HepG2 (cell line): ENCODE data around the gene PRKCG. TPM values are rescaled to one million over a fixed set of nuclear protein-coding genes. Genes with fewer than 3 reads are reported as not detected.

ENCODE experiments used
- BATF2 ChIP-seq: sonication (generic); formaldehyde crosslinking; IDR thresholded peaks from 2 replicates; pipeline ENCODE4 v1.8.0; 2022; ENCODE audit warnings: mild to moderate bottlenecking, missing genetic modification reagents, moderate library complexity
- CEBPB ChIP-seq: IDR thresholded peaks from 2 replicates; pipeline ENCODE4 v1.6.1; 2011; ENCODE audit warnings: low read depth, low read length, improper control_type of control experiment, borderline replicate concordance
- HMG20A ChIP-seq: IDR thresholded peaks from 2 replicates; pipeline ENCODE4 v1.6.1; 2016; ENCODE audit warnings: borderline replicate concordance
- KLF12 ChIP-seq: sonication (generic); formaldehyde crosslinking; IDR thresholded peaks from 2 replicates; pipeline ENCODE4 v1.4.0; 2020; ENCODE audit warnings: missing genetic modification reagents, borderline replicate concordance
- KLF6 ChIP-seq: IDR thresholded peaks from 2 replicates; pipeline ENCODE4 v1.8.0; 2016; ENCODE audit warnings: missing biosample characterization, missing genetic modification reagents
- LBX2 ChIP-seq: sonication (generic); formaldehyde crosslinking; IDR thresholded peaks from 2 replicates; pipeline ENCODE4 v1.5.0; 2020; ENCODE audit warnings: missing genetic modification reagents, mild to moderate bottlenecking, borderline replicate concordance
- NONO ChIP-seq, 2 experiments: fragments of 450-650 bp in 1 of 2; sonication (generic) in 1 of 2; formaldehyde crosslinking in 1 of 2; IDR thresholded peaks in 1 of 2; conservative IDR thresholded peaks in 1 of 2; 2 replicates each; pipeline versions ENCODE4 v1.6.1 to v1.8.0; 2017 to 2022; ENCODE audit warnings: mild to moderate bottlenecking in 1 of 2, missing genetic modification reagents in 1 of 2, moderate library complexity in 1 of 2
- NR2C2 ChIP-seq: sonication (generic); formaldehyde crosslinking; IDR thresholded peaks from 2 replicates; pipeline ENCODE4 v1.4.0; 2020; ENCODE audit warnings: missing genetic modification reagents, mild to moderate bottlenecking, moderate library complexity, borderline replicate concordance
- POLR2A ChIP-seq, 2 experiments: IDR thresholded peaks; 2 replicates each; pipeline ENCODE4 v1.6.1; 2011; ENCODE audit warnings: low read depth in 2 of 2, low read length in 2 of 2, mild to moderate bottlenecking in 1 of 2, moderate library complexity in 1 of 2; ENCODE audit not compliant: insufficient read depth in 1 of 2
- PPARG ChIP-seq: conservative IDR thresholded peaks from 2 replicates; pipeline ENCODE4 v1.6.1; 2016; ENCODE audit warnings: missing biosample characterization, missing genetic modification reagents
- RNF2 ChIP-seq: fragments of 450-650 bp; conservative IDR thresholded peaks from 2 replicates; pipeline ENCODE4 v1.6.1; 2016; ENCODE audit warnings: low read depth
- SALL2 ChIP-seq: sonication (generic); formaldehyde crosslinking; IDR thresholded peaks from 2 replicates; pipeline ENCODE4 v1.8.1; 2023; ENCODE audit warnings: mild to moderate bottlenecking, missing genetic modification reagents, inconsistent platforms
- SAP130 ChIP-seq: IDR thresholded peaks from 2 replicates; pipeline ENCODE4 v1.6.1; 2016; ENCODE audit warnings: low read depth
- SOX13 ChIP-seq, 3 experiments: fragments of 450-650 bp in 1 of 3; sonication (generic) in 1 of 3; formaldehyde crosslinking in 1 of 3; IDR thresholded peaks in 2 of 3; conservative IDR thresholded peaks in 1 of 3; 2 replicates each; pipeline versions ENCODE4 v1.5.0 to v1.6.1; 2016 to 2020; ENCODE audit warnings: antibody characterized with exemption in 1 of 3, mild to moderate bottlenecking in 1 of 3, missing compliant biosample characterization in 1 of 3, missing genetic modification reagents in 1 of 3, moderate library complexity in 1 of 3
- TBX3 ChIP-seq: fragments of 450-650 bp; IDR thresholded peaks from 2 replicates; pipeline ENCODE4 v1.6.1; 2017; ENCODE audit warnings: antibody characterized with exemption, mild to moderate bottlenecking, inconsistent platforms, borderline replicate concordance
- TEAD3 ChIP-seq: optimal IDR thresholded peaks from 2 replicates; pipeline ENCODE3; 2016; ENCODE audit warnings: borderline replicate concordance
- ZNF142 ChIP-seq: sonication (generic); formaldehyde crosslinking; IDR thresholded peaks from 2 replicates; pipeline ENCODE4 v1.4.0; 2020; ENCODE audit warnings: missing genetic modification reagents
- ZNF235 ChIP-seq: sonication (generic); formaldehyde crosslinking; IDR thresholded peaks from 2 replicates; pipeline ENCODE4 v1.8.1; 2023; ENCODE audit warnings: mild to moderate bottlenecking, missing genetic modification reagents, borderline replicate concordance
- ZNF549 ChIP-seq: sonication (generic); formaldehyde crosslinking; IDR thresholded peaks from 2 replicates; pipeline ENCODE4 v1.5.0; 2020; ENCODE audit warnings: missing genetic modification reagents
- ZNF564 ChIP-seq: sonication (generic); formaldehyde crosslinking; IDR thresholded peaks from 2 replicates; pipeline ENCODE4 v1.8.1; 2023; ENCODE audit warnings: mild to moderate bottlenecking, missing genetic modification reagents
- ZNF589 ChIP-seq: sonication (generic); formaldehyde crosslinking; conservative IDR thresholded peaks from 2 replicates; pipeline ENCODE4 v1.8.0; 2022; ENCODE audit warnings: mild to moderate bottlenecking, moderate library complexity, missing genetic modification reagents
- ZNF773 ChIP-seq: sonication (generic); formaldehyde crosslinking; IDR thresholded peaks from 2 replicates; pipeline ENCODE4 v1.4.0; 2020; ENCODE audit warnings: missing genetic modification reagents, borderline replicate concordance
- ZSCAN9 ChIP-seq: IDR thresholded peaks from 2 replicates; pipeline ENCODE4 v1.6.1; 2016; ENCODE audit warnings: borderline replicate concordance
- polyA plus RNA-seq, 8 experiments: library from polyadenylated mRNA; depleted of rRNA in 3 of 8; stranded (reverse) in 7 of 8; unstranded in 1 of 8; fragments of >200 nt; fragmentation: Illumina TruSeq in 4 of 8; extraction: Trizol in 4 of 8; gene quantifications; 2 replicates each; pipeline versions ENCODE4 v1.2.1 to v1.2.3, GENCODE V29; 2011 to 2016; ENCODE audit warnings: low read depth in 4 of 8, missing spikeins in 1 of 8, mixed read lengths in 1 of 8; ENCODE audit not compliant: insufficient read depth in 1 of 8
- total RNA-seq, 5 experiments: library from RNA; depleted of rRNA; stranded (reverse); fragments of >200 nt; fragmentation: Illumina TruSeq; extraction: Trizol; gene quantifications; 2 replicates each; pipeline ENCODE4 v1.2.3, GENCODE V29; 2016; ENCODE audit warnings: low read depth in 1 of 5

Gene PRKCG
- total and polyA plus RNA-seq, 2 of the 13 experiments (the other 11 are each of a cell fraction or from before 2014, with no cell fraction given), result 0.02 to 0.03 TPM

- TF ChIP-seq NONO (IDR thresholded peaks at IDR 0.05) (no peak), NONO (CRISPR knock-in tag; conservative IDR thresholded peaks at IDR 0.05) (peak; percentile 75), ZNF773 (no peak), SOX13 (IDR thresholded peaks at IDR 0.05) (no peak), SOX13 (CRISPR knock-in tag; conservative IDR thresholded peaks at IDR 0.05 in 1 of 2, IDR thresholded peaks at IDR 0.05 in 1 of 2) (no peak; a peak in 1 of 4 replicates), TBX3 (no peak), POLR2A (IDR thresholded peaks at IDR 0.05; ENCODE audit: insufficient read depth in 1 of 2, low read depth in 2 of 2, low read length in 2 of 2) (no peak), KLF6 (CRISPR knock-in tag) (no peak), LBX2 (no peak), CEBPB (no peak), KLF12 (CRISPR knock-in tag) (0 out of 2 replicates have a peak, but pooled peaks have one; percentile 59), SALL2 (no peak), BATF2 (CRISPR knock-in tag) (no peak), PPARG (CRISPR knock-in tag) (0 out of 2 replicates have a peak, but pooled peaks have one; percentile 11), ZNF589 (CRISPR knock-in tag) (no peak), ZSCAN9 (CRISPR knock-in tag) (0 out of 2 replicates have a peak, but pooled peaks have one; percentile 20), TEAD3 (CRISPR knock-in tag) (no peak), HMG20A (CRISPR knock-in tag) (no peak), ZNF235 (CRISPR knock-in tag) (no peak), SAP130 (CRISPR knock-in tag) (peak; percentile 68), ZNF549 (CRISPR knock-in tag) (no peak), ZNF564 (CRISPR knock-in tag) (no peak), NR2C2 (peak; percentile 59; the same call in 1 of the 2 replicates), ZNF142 (CRISPR knock-in tag) (no peak), RNF2 (no peak)
Measured at GRCh38 chr19:53879140-53880081, 2.6 kb upstream of the PRKCG start (continued).
